Type B pancreatic cell (in vitro differentiated cells): ENCODE measurements around the gene CACNG7. TPM values are rescaled to one million over a fixed set of nuclear protein-coding genes. Genes with fewer than 3 reads are reported as not detected.
A peak's percentile ranks its signal among the peaks of the same experiment; 100 is the strongest.

Source experiments
- DNase-seq: peaks from one replicate; pipeline ENCODE4 v3.0.0; 2021; ENCODE audit warnings: mixed read lengths; ENCODE audit not compliant: unreplicated experiment; ENCODE audit errors: extremely low spot score
- H3K27ac Mint-ChIP-seq: 2 replicates; pipeline ENCODE4 v1.8.0; 2021; ENCODE audit warnings: mild to moderate bottlenecking, mixed read lengths
- H3K27me3 Mint-ChIP-seq: 2 replicates; pipeline ENCODE4 v1.8.0; 2021; ENCODE audit warnings: mixed read lengths
- H3K36me3 Mint-ChIP-seq: 2 replicates; pipeline ENCODE4 v1.8.0; 2021; ENCODE audit warnings: mixed read lengths
- H3K4me1 Mint-ChIP-seq: one replicate; pipeline ENCODE4 v1.8.0; 2021; ENCODE audit warnings: mixed read lengths; ENCODE audit not compliant: unreplicated experiment
- H3K4me3 Mint-ChIP-seq: 2 replicates; pipeline ENCODE4 v1.8.0; 2021; ENCODE audit warnings: mild to moderate bottlenecking, mixed read lengths
- H3K9me3 Mint-ChIP-seq: 2 replicates; pipeline ENCODE4 v1.8.0; 2021; ENCODE audit warnings: mixed read lengths
- CTCF ChIP-seq: fragments of 200-600 bp; sonication (generic); conservative IDR thresholded peaks from 2 replicates; pipeline ENCODE4 v1.5.0; 2021; ENCODE audit warnings: antibody characterized with exemption, mild to moderate bottlenecking
- total RNA-seq: library from RNA; stranded (reverse); gene quantifications from 2 replicates; pipeline ENCODE4 v1.2.1, GENCODE V29; 2021; ENCODE audit warnings: low replicate concordance

CACNG7 gene
- total RNA-seq, 1 donor from 2014 or later = 6.0 TPM

- no peaks in the 10 kb centered on the region for H3K27me3 Mint-ChIP-seq
- H3K4me1 Mint-ChIP-seq = peaks cover 10% of the 10 kb centered on the region
- no peaks in the 10 kb centered on the region for H3K9me3 Mint-ChIP-seq
- DNase-seq = no peak
- H3K4me3 Mint-ChIP-seq = peak overlapping the region; percentile 31
- peaks cover 18% of the 10 kb centered on the region for H3K36me3 Mint-ChIP-seq
- no peak for TF ChIP-seq CTCF
- H3K27ac Mint-ChIP-seq = peak overlapping the region; percentile 65
These were observed 32.3 kb upstream of the CACNG7 start for GRCh38 chr19:53876651-53877224.

GRCh38 chr19:53877361-53877766 lies 31.7 kb upstream of the CACNG7 start:
- peak overlapping the region; percentile 65 for H3K27ac Mint-ChIP-seq
- TF ChIP-seq CTCF = no peak
- DNase-seq = no peak
- H3K4me3 Mint-ChIP-seq = peak overlapping the region; percentile 31
- H3K27me3 Mint-ChIP-seq = peaks cover 2% of the 10 kb centered on the region
- H3K36me3 Mint-ChIP-seq = peaks cover 18% of the 10 kb centered on the region
- no peaks in the 10 kb centered on the region for H3K9me3 Mint-ChIP-seq
- H3K4me1 Mint-ChIP-seq = peaks cover 10% of the 10 kb centered on the region

- H3K27ac Mint-ChIP-seq = peak overlapping the region; percentile 70
These were observed 30.3 kb upstream of the CACNG7 start for GRCh38 chr19:53878776-53879139.

GRCh38 chr19:53879140-53880081 lies 29.7 kb upstream of the CACNG7 start:
- peak; percentile 99 for DNase-seq
- Mint-ChIP-seq H3K4me3 (no peak overlapping the region), H3K4me1 (peaks cover 13% of the 10 kb centered on the region), H3K27ac (peak overlapping the region; percentile 70), H3K9me3 (no peaks in the 10 kb centered on the region), H3K36me3 (peaks cover 10% of the 10 kb centered on the region), H3K27me3 (peaks cover 18% of the 10 kb centered on the region)
- TF ChIP-seq CTCF = no peak

More at GRCh38 chr19:53878776-53879139, 30.3 kb upstream of the CACNG7 start:
- peaks cover 12% of the 10 kb centered on the region for H3K27me3 Mint-ChIP-seq
- H3K4me3 Mint-ChIP-seq = no peak overlapping the region
- TF ChIP-seq CTCF = no peak
- H3K4me1 Mint-ChIP-seq = peaks cover 13% of the 10 kb centered on the region
- DNase-seq = no peak
- peaks cover 17% of the 10 kb centered on the region for H3K36me3 Mint-ChIP-seq
- no peaks in the 10 kb centered on the region for H3K9me3 Mint-ChIP-seq

GRCh38 chr19:53880711-53881481 lies 28.2 kb upstream of the CACNG7 start:
- Mint-ChIP-seq H3K27ac (no peak overlapping the region), H3K9me3 (no peaks in the 10 kb centered on the region), H3K4me3 (no peak overlapping the region), H3K36me3 (peaks cover 5% of the 10 kb centered on the region), H3K4me1 (peaks cover 11% of the 10 kb centered on the region), H3K27me3 (peaks cover 30% of the 10 kb centered on the region)
- DNase-seq = no peak
- TF ChIP-seq CTCF = no peak
